GM23338 (cell line): ENCODE data around the gene SH2D1A. TPM values are rescaled to one million over a fixed set of nuclear protein-coding genes. Genes with fewer than 3 reads are reported as not detected.

Experiments used
- ATAC-seq: fragments of 200-7000 bp; cut with Tn5 transposase; 3 replicates; pipeline ENCODE4 v1.9.1; 2020
- DNase-seq: peaks from one replicate; pipeline ENCODE4 v3.0.0-alpha.2; 2015; ENCODE audit warnings: low spot score
- H2AFZ ChIP-seq: fragments of 200-600 bp; sonication (generic); 2 replicates; pipeline ENCODE4 v1.8.0; 2016; ENCODE audit warnings: antibody characterized with exemption, mild to moderate bottlenecking, moderate library complexity
- H3F3A ChIP-seq: fragments of 200-600 bp; sonication (generic); replicated peaks from 2 replicates; pipeline ENCODE4 v1.8.0; 2017; ENCODE audit warnings: antibody characterized with exemption, mixed run types, low read depth
- H3K27ac ChIP-seq: fragments of 200-600 bp; sonication (generic); 2 replicates; pipeline ENCODE4 v1.6.1; 2016; ENCODE audit warnings: low read depth
- H3K27me3 ChIP-seq: fragments of 200-600 bp; sonication (generic); 2 replicates; pipeline ENCODE4 v1.8.0; 2016; ENCODE audit warnings: mild to moderate bottlenecking, mixed run types, moderate library complexity; ENCODE audit not compliant: insufficient read depth
- H3K36me3 ChIP-seq: fragments of 200-600 bp; sonication (generic); 2 replicates; pipeline ENCODE4 v1.8.0; 2016; ENCODE audit warnings: mild to moderate bottlenecking; ENCODE audit not compliant: insufficient read depth
- H3K4me1 ChIP-seq: fragments of 200-600 bp; sonication (generic); 2 replicates; pipeline ENCODE4 v1.8.0; 2016; ENCODE audit warnings: mild to moderate bottlenecking, moderate library complexity; ENCODE audit not compliant: insufficient read depth
- H3K4me2 ChIP-seq: fragments of 200-600 bp; sonication (generic); 2 replicates; pipeline ENCODE4 v1.7.1; 2017; ENCODE audit warnings: mixed run types
- H3K4me3 ChIP-seq: fragments of 200-600 bp; sonication (generic); 2 replicates; pipeline ENCODE4 v1.6.1; 2016; ENCODE audit warnings: mixed run types
- H3K79me2 ChIP-seq: fragments of 200-600 bp; sonication (generic); replicated peaks from 2 replicates; pipeline ENCODE4 v1.8.0; 2017; ENCODE audit warnings: mild to moderate bottlenecking; ENCODE audit not compliant: insufficient read depth
- H3K9me2 ChIP-seq: fragments of 200-600 bp; sonication (generic); 2 replicates; pipeline ENCODE4 v1.8.0; 2017; ENCODE audit not compliant: insufficient read depth
- H4K20me1 ChIP-seq: fragments of 200-600 bp; sonication (generic); replicated peaks from 2 replicates; pipeline ENCODE4 v1.8.0; 2017; ENCODE audit warnings: mild to moderate bottlenecking; ENCODE audit not compliant: insufficient read depth
- H3K27ac Mint-ChIP-seq: 2 replicates; pipeline ENCODE4 v1.8.0; 2020; ENCODE audit warnings: inconsistent platforms, mild to moderate bottlenecking, moderate library complexity, mixed read lengths
- H3K27me3 Mint-ChIP-seq: 3 replicates; pipeline ENCODE4 v1.8.0; 2022; ENCODE audit warnings: low read depth, mild to moderate bottlenecking, moderate library complexity, mixed read lengths, inconsistent platforms; ENCODE audit not compliant: insufficient read depth, poor library complexity
- H3K36me3 Mint-ChIP-seq: 3 replicates; pipeline ENCODE4 v1.8.0; 2021; ENCODE audit warnings: low read depth, mild to moderate bottlenecking, inconsistent platforms, moderate library complexity, mixed read lengths
- H3K4me1 Mint-ChIP-seq: 3 replicates; pipeline ENCODE4 v1.8.0; 2020; ENCODE audit warnings: mild to moderate bottlenecking, inconsistent platforms, mixed read lengths
- H3K4me3 Mint-ChIP-seq: 3 replicates; pipeline ENCODE4 v1.8.0; 2021; ENCODE audit warnings: moderate library complexity, mild to moderate bottlenecking, inconsistent platforms, mixed read lengths
- H3K9me3 Mint-ChIP-seq: 3 replicates; pipeline ENCODE4 v1.8.0; 2020; ENCODE audit warnings: moderate library complexity, mild to moderate bottlenecking, inconsistent platforms, mixed read lengths
- CREB1 ChIP-seq: fragments of 250-450 bp; sonication (Bioruptor Pico); IDR thresholded peaks from 2 replicates; pipeline ENCODE4 v1.5.0; 2020; ENCODE audit warnings: low read depth, mild to moderate bottlenecking, moderate library complexity
- CTCF ChIP-seq, 2 experiments: fragments of 200-600 bp in 1 of 2; sonication (generic) in 1 of 2; conservative IDR thresholded peaks; 2 replicates each; pipeline versions ENCODE4 v1.5.1 to v1.6.1; 2016 to 2017; ENCODE audit warnings: antibody characterized with exemption in 2 of 2, low read depth in 2 of 2, mild to moderate bottlenecking in 2 of 2, moderate library complexity in 1 of 2
- ETS1 ChIP-seq: IDR thresholded peaks from 2 replicates; pipeline ENCODE4 v1.6.1; 2016; ENCODE audit warnings: antibody characterized with exemption
- EZH2 ChIP-seq: fragments of 200-600 bp; sonication (generic); IDR thresholded peaks from one replicate; pipeline ENCODE4 v1.8.0; 2017; ENCODE audit warnings: antibody characterized with exemption, mild to moderate bottlenecking, low read depth; ENCODE audit not compliant: unreplicated experiment
- EZH2phosphoT487 ChIP-seq: fragments of 200-600 bp; sonication (generic); IDR thresholded peaks from one replicate; pipeline ENCODE4 v1.8.1; 2018; ENCODE audit warnings: antibody characterized with exemption; ENCODE audit not compliant: unreplicated experiment
- JUNB ChIP-seq: IDR thresholded peaks from one replicate; pipeline ENCODE4 v1.6.1; 2016; ENCODE audit warnings: antibody characterized with exemption; ENCODE audit not compliant: unreplicated experiment
- NANOG ChIP-seq: IDR thresholded peaks from 2 replicates; pipeline ENCODE4 v1.6.1; 2016; ENCODE audit warnings: antibody characterized with exemption, borderline replicate concordance
- POLR2AphosphoS5 ChIP-seq: IDR thresholded peaks from 2 replicates; pipeline ENCODE4 v1.6.1; 2016; ENCODE audit warnings: antibody characterized with exemption, low read depth
- REST ChIP-seq: IDR thresholded peaks from one replicate; pipeline ENCODE4 v1.6.1; 2018; ENCODE audit warnings: antibody characterized with exemption; ENCODE audit not compliant: unreplicated experiment
- STAT1 ChIP-seq: IDR thresholded peaks from one replicate; pipeline ENCODE4 v1.6.1; 2016; ENCODE audit warnings: antibody characterized with exemption; ENCODE audit not compliant: unreplicated experiment
- ZNF114 ChIP-seq: fragments of 250-450 bp; sonication (Bioruptor Pico); IDR thresholded peaks from 2 replicates; pipeline ENCODE4 v1.5.0; 2020; ENCODE audit warnings: mild to moderate bottlenecking, moderate library complexity
- ZNF331 ChIP-seq: fragments of 250-450 bp; sonication (Bioruptor Pico); IDR thresholded peaks from 2 replicates; pipeline ENCODE4 v1.5.0; 2020; ENCODE audit warnings: low read depth, mild to moderate bottlenecking, moderate library complexity
- ZNF462 ChIP-seq: fragments of 250-450 bp; sonication (Bioruptor Pico); IDR thresholded peaks from 2 replicates; pipeline ENCODE4 v1.5.0; 2020; ENCODE audit warnings: mild to moderate bottlenecking, moderate library complexity
- polyA plus RNA-seq: library from polyadenylated mRNA; unstranded; fragments of >200 nt; fragmentation: Nextera tagmentation; extraction: Ambion mirVana; gene quantifications from 2 replicates; pipeline ENCODE4 v1.2.1, GENCODE V29; 2016
- total RNA-seq: library from RNA; depleted of rRNA; stranded (reverse); fragments of >200 nt; shearing (Covaris generic); gene quantifications from 2 replicates; pipeline ENCODE4 v1.2.3, GENCODE V29; 2014

SH2D1A gene
- total and polyA plus RNA-seq, 2 experiments from 2014 or later = not detected

GRCh38 chrX:124405868-124406267 is 59.5 kb downstream of the SH2D1A start:
- Mint-ChIP-seq H3K36me3 (no peaks in the 10 kb centered on the region), H3K4me1 (peaks cover 3% of the 10 kb centered on the region; the same call in 1 of the 3 replicates), H3K4me3 (no peak overlapping the region), H3K27ac (no peak overlapping the region), H3K9me3 (no peaks in the 10 kb centered on the region), H3K27me3 (no peaks in the 10 kb centered on the region)
- Histone ChIP-seq H3F3A (no peaks in the 10 kb centered on the region), H3K79me2 (no peaks in the 10 kb centered on the region), H3K27me3 (no peaks in the 10 kb centered on the region), H2AFZ (no peak overlapping the region), H3K9me2 (no peaks in the 10 kb centered on the region), H3K27ac (no peak overlapping the region), H4K20me1 (no peaks in the 10 kb centered on the region), H3K36me3 (no peaks in the 10 kb centered on the region), H3K4me1 (no peaks in the 10 kb centered on the region), H3K4me2 (no peak overlapping the region), H3K4me3 (no peak overlapping the region)
- DNase-seq (no peak), ATAC-seq (no peak)
- TF ChIP-seq STAT1 (no peak), ETS1 (no peak), ZNF462 (CRISPR knock-in tag) (no peak), ZNF114 (no peak), NANOG (no peak), EZH2phosphoT487 (no peak), ZNF331 (no peak), EZH2 (no peak), CREB1 (CRISPR knock-in tag) (no peak), POLR2AphosphoS5 (no peak), JUNB (no peak), REST (no peak), CTCF (conservative IDR thresholded peaks at IDR 0.05; ENCODE audit: low read depth in 2 of 2) (no peak)
